Common myeloid progenitor, CD34-positive (primary cell): Measurements from ENCODE around the gene CKAP4. TPM values are rescaled to one million over a fixed set of nuclear protein-coding genes. Genes with fewer than 3 reads are reported as not detected.

Experiments
- CTCF ChIA-PET: fragments of 350-600 bp; sonication (Branson Sonifier 250); formaldehyde crosslinking; loops from one replicate; lab custom pipeline; 2021; ENCODE audit warnings: antibody characterized with exemption; lab: Charles Lee
- POLR2A ChIA-PET: fragments of 350-600 bp; sonication (Branson Sonifier 250); formaldehyde crosslinking; loops from one replicate; lab custom pipeline; 2021; ENCODE audit warnings: antibody characterized with exemption; lab: Charles Lee
- DNase-seq, 3 donors: peaks; one replicate each; pipeline versions ENCODE4 v3.0.0 to v3.0.0-alpha.2; 2013
- H3K27ac ChIP-seq, 2 experiments: 1 replicate in 1 of 2; 2 replicates in 1 of 2; pipeline ENCODE4 v1.7.0; 2013; ENCODE audit warnings: inconsistent platforms in 2 of 2, low read length in 2 of 2, mild to moderate bottlenecking in 2 of 2, low read depth in 1 of 2, moderate library complexity in 1 of 2; ENCODE audit not compliant: severe bottlenecking in 2 of 2, insufficient read depth in 1 of 2, poor library complexity in 1 of 2
- H3K27me3 ChIP-seq, 5 experiments: replicated peaks in 2 of 5; 1 replicate in 3 of 5; 2 replicates in 2 of 5; pipeline versions ENCODE4 v1.6.1 to v1.7.0; 2013; ENCODE audit warnings: low read length in 4 of 5, mild to moderate bottlenecking in 2 of 5, moderate library complexity in 2 of 5, inconsistent platforms in 1 of 5; ENCODE audit not compliant: insufficient read depth in 5 of 5, control insufficient read depth in 4 of 5
- H3K36me3 ChIP-seq, 4 experiments: 1 replicate in 2 of 4; 2 replicates in 2 of 4; pipeline versions ENCODE4 v1.6.1 to v1.7.0; 2013; ENCODE audit warnings: low read length in 3 of 4, control low read depth in 1 of 4, mild to moderate bottlenecking in 1 of 4; ENCODE audit not compliant: control insufficient read depth in 4 of 4, insufficient read depth in 4 of 4
- H3K4me1 ChIP-seq, 4 experiments: 1 replicate in 3 of 4; 2 replicates in 1 of 4; pipeline versions ENCODE4 v1.6.1 to v1.7.1; 2013; ENCODE audit warnings: low read length in 3 of 4, mild to moderate bottlenecking in 3 of 4, control low read depth in 1 of 4, inconsistent platforms in 1 of 4, moderate library complexity in 1 of 4; ENCODE audit not compliant: control insufficient read depth in 4 of 4, insufficient read depth in 4 of 4; ENCODE audit errors: control extremely low read depth in 1 of 4
- H3K4me3 ChIP-seq, 7 experiments: 1 replicate in 4 of 7; 2 replicates in 3 of 7; pipeline versions ENCODE4 v1.5.1 to v1.7.0; 2013; ENCODE audit warnings: mild to moderate bottlenecking in 7 of 7, low read length in 6 of 7, moderate library complexity in 6 of 7, inconsistent platforms in 2 of 7, low read depth in 2 of 7, control low read depth in 1 of 7; ENCODE audit not compliant: insufficient read depth in 4 of 7, control insufficient read depth in 1 of 7; ENCODE audit errors: extremely low read depth in 1 of 7
- H3K9me3 ChIP-seq, 5 experiments: 1 replicate in 4 of 5; 2 replicates in 1 of 5; pipeline versions ENCODE4 v1.6.1 to v1.7.1; 2013; ENCODE audit warnings: low read length in 4 of 5, mild to moderate bottlenecking in 2 of 5, inconsistent platforms in 1 of 5, low read depth in 1 of 5, moderate library complexity in 1 of 5; ENCODE audit not compliant: control insufficient read depth in 4 of 5, insufficient read depth in 2 of 5; ENCODE audit errors: control extremely low read depth in 1 of 5
- WGBS: methylation state at CpG from one replicate; pipeline ENCODE4 v1.1.5; 2013; ENCODE audit not compliant: insufficient coverage; 5-methylcytosine and 5-hydroxymethylcytosine counted together
- polyA plus RNA-seq: library from polyadenylated mRNA; unstranded; fragments of 120-200 nt; gene quantifications from one replicate; pipeline ENCODE4 v1.2.1, GENCODE V29; 2013

The CKAP4 gene, protein sequence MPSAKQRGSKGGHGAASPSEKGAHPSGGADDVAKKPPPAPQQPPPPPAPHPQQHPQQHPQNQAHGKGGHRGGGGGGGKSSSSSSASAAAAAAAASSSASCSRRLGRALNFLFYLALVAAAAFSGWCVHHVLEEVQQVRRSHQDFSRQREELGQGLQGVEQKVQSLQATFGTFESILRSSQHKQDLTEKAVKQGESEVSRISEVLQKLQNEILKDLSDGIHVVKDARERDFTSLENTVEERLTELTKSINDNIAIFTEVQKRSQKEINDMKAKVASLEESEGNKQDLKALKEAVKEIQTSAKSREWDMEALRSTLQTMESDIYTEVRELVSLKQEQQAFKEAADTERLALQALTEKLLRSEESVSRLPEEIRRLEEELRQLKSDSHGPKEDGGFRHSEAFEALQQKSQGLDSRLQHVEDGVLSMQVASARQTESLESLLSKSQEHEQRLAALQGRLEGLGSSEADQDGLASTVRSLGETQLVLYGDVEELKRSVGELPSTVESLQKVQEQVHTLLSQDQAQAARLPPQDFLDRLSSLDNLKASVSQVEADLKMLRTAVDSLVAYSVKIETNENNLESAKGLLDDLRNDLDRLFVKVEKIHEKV
- 4.5 TPM for polyA plus RNA-seq

DNA sequence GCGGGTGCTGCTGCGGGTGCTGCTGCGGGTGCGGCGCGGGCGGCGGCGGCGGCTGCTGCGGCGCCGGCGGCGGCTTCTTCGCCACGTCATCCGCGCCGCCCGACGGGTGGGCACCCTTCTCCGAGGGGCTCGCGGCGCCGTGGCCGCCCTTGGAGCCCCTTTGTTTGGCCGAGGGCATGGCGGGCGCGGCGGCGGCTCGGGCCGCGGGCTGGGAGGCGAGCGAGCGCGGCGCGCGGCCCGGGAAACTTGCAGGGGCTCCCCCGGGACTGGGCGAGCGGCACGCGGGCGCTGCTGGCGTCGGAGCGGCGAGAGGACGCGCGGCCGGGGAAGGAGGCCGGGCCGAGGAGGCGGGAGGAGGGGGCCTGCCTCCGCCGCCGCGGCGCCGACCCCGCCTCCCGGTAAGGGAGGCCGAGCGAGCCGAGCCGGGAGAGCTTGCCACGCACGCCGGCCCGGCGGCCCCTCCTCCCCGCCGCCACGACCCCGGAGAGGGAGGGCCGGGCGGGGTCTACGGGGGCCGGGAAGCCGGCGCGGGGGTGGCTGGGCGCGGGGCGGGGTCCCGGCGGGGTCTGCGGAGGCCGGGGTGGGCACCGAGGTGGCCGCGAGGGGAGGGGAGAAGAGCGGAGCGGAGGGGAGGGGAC lies at the start of gene CKAP4:
CKAP4 (minus strand) TSS at position 347 of the 638 bp plus-strand sequence; CDS start at position 178, 169 bp downstream.
- DNase-seq, result peak; percentile 35 to 79 (median 66)
- ChIA-PET CTCF (no interaction called here), POLR2A (no interaction called here)
- Histone ChIP-seq H3K4me3 (peak within 1 kb of the TSS; percentile 55 to 76 (median 65)), H3K9me3 (no peaks in the 10 kb centered on the region), H3K36me3 (no peaks in the 10 kb centered on the region), H3K27me3 (peaks cover 0 to 26% (median 1%) of the 10 kb centered on the region in 5 experiments), H3K27ac (peak within 1 kb of the TSS in 1 of 2 experiments; percentile 58), H3K4me1 (peaks cover 3 to 23% (median 21%) of the 10 kb centered on the region in 4 experiments)
- 0% methylated on average over 74 of the region's 102 CpGs for WGBS

DNA sequence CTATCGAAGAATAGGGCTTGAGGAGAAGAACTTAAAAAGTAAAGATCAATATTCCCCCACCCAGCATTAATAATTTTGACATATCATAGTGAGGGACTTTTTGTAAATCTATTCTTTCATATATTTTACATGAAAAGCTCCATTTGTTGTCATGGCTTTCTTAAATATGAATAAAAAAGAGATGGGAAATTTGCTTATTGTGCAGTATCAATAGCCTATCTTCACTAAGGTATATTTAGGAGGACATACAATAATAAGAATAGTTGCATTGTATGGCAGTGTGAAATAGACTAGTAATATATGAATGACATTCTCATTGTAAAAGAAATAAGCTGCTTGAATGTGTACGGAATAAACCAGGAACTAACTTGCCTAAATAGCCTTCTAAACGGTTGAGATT lies 49.3 kb upstream of the CKAP4 start:
- no peak for DNase-seq
- Histone ChIP-seq H3K27me3 (no peaks in the 10 kb centered on the region), H3K4me3 (no peak overlapping the region), H3K9me3 (no peaks in the 10 kb centered on the region), H3K36me3 (no peaks in the 10 kb centered on the region), H3K27ac (no peak overlapping the region), H3K4me1 (peaks cover 6 to 16% (median 12%) of the 10 kb centered on the region in 4 experiments)
- CTCF ChIA-PET, result interaction anchor here (1.1 to 3.0 kb wide), 3 partner anchors 14 to 73 kb away, joined by 3 to 9 read pairs (median 7); no protein-coding TSS in a partner anchor
- WGBS, result 82% methylated on average over 2 of the region's 3 CpGs
- POLR2A ChIA-PET, result interaction anchor here (0.6 kb wide), 2 partner anchors 65 to 513 kb away, joined by 4 to 11 read pairs; no protein-coding TSS in a partner anchor

DNA sequence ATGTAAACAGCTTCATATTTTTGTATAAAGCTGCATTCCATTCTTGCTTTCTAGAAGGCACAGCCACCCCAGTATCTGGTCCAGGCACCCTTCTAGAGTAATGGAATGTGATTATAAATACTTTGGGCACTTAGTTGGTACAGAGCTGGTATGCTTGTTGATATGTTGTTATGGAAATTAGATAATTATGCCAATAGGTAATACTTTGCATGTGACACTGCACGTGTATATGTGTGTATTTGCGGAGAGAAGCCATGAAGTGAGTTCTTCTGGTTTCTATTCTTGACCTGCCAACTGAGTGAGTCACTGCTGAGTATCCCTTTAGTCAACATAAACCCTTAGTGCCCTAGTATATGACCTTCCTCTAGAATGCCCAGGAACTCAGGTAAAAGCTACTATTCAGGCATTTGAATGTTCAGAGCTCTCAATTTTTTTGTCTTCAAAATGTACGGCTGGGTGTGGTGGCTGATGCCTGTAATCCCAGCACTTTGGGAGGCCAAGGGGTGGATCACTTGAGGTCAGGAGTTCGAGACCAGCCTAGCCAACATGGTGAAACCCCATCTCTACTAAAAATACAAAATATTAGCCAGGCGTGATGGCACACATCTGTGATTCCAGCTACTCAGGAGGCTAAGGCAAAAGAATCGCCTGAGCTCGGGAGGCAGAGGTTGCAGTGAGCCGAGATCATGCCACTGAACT lies 48.5 kb upstream of the CKAP4 start:
- POLR2A ChIA-PET, result interaction anchor here (0.5 to 0.8 kb wide), 3 partner anchors 16 to 64 kb away, joined by 3 to 11 read pairs (median 6); no protein-coding TSS in a partner anchor
- no peak for DNase-seq
- CTCF ChIA-PET, result interaction anchor here (2.6 to 3.0 kb wide), 2 partner anchors 14 to 48 kb away, joined by 7 to 9 read pairs; no protein-coding TSS in a partner anchor
- H3K9me3 ChIP-seq, result no peaks in the 10 kb centered on the region
- H3K4me3 ChIP-seq, result no peak overlapping the region
- 100% methylated on average over 2 of the region's 8 CpGs for WGBS
- H3K27ac ChIP-seq, result no peak overlapping the region
- no peaks in the 10 kb centered on the region for H3K27me3 ChIP-seq
- H3K4me1 ChIP-seq, result peaks cover 3 to 9% (median 5%) of the 10 kb centered on the region in 4 experiments
- no peaks in the 10 kb centered on the region for H3K36me3 ChIP-seq

DNA sequence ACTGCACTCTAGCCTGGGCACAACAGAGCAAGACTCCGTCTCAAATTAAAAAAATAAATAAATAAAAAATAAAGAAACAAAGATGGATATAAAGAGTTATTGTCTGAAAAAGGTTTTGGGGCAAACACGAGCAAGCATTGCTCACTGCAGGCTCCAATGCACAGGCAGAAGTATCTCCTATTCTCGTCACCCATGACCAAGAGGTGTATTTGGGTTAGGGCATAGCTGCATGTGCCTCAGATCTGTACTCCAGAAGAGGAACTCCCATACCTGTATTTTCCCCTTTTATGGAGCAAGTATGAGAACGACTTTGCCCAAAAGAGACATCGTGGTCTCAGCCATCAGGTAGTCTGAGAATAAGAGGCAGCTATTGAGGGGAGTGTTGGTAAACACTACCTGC lies 44.5 kb upstream of the CKAP4 start:
- H3K27me3 ChIP-seq, result no peaks in the 10 kb centered on the region

DNA sequence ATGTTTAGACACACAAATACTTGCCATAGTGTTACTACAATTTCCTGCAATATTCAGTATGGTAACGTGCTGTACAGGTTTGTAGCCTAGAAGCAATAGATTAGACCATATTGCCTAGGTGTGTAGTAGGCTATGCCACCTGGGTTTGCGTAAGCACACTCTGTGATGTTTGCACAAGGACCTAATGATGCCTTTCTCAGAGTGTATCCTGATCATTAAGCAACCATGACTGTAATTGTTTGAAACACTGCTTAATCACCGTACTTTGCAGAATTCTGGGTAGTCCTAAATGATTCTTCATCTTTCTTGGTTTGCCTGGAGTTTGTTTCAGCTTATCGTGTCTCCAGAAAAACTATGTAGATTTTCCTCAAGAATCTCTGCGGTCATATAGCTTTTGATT lies 43.5 kb upstream of the CKAP4 start:
- POLR2A ChIA-PET, result no interaction called here
- Histone ChIP-seq H3K36me3 (no peaks in the 10 kb centered on the region), H3K9me3 (no peaks in the 10 kb centered on the region), H3K4me3 (no peak overlapping the region), H3K4me1 (no peaks in the 10 kb centered on the region), H3K27me3 (no peaks in the 10 kb centered on the region), H3K27ac (no peak overlapping the region)
- no peak for DNase-seq
- WGBS, result 97% methylated on average over 4 of the region's 5 CpGs
- CTCF ChIA-PET, result interaction anchor here (1.1 kb wide), 1 partner anchor 9 kb away, joined by 3 read pairs; no protein-coding TSS in a partner anchor

More for the DNA sequence above, 44.5 kb upstream of the CKAP4 start:
- Histone ChIP-seq H3K4me1 (no peaks in the 10 kb centered on the region), H3K27ac (no peak overlapping the region), H3K36me3 (no peaks in the 10 kb centered on the region), H3K4me3 (no peak overlapping the region), H3K9me3 (no peaks in the 10 kb centered on the region)
- 94% methylated on average over 3 of the region's 5 CpGs for WGBS
- POLR2A ChIA-PET, result no interaction called here
- DNase-seq, result no peak
- CTCF ChIA-PET, result interaction anchor here (1.1 to 3.1 kb wide), 3 partner anchors 9 to 10 kb away, joined by 3 to 19 read pairs (median 5); partner anchors contain the start of gene TCP11L2

DNA sequence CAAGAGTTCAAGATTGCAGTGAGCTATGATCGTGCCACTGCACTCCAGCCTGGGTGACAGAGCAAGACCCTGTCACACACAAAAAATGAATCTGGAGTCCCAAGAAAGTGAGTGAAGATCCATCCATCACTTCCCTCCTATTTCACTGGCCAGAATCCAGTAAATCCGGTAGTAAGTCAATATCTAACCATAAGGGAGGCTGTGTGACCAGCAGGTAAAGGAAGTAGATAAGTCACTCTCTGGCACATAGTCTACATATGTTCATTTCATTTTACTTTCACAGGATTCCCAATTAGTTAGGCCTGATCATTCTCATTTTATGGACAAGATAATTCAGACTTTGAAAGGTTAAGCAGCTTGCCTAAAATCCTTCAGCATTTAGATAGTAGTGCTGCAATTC lies 42.8 kb upstream of the CKAP4 start:
- H3K4me3 ChIP-seq, result no peak overlapping the region
- no peaks in the 10 kb centered on the region for H3K36me3 ChIP-seq
- H3K27ac ChIP-seq, result no peak overlapping the region
- POLR2A ChIA-PET, result no interaction called here
- no peaks in the 10 kb centered on the region for H3K27me3 ChIP-seq
- CTCF ChIA-PET, result interaction anchor here (1.1 kb wide), 1 partner anchor 869 kb away, joined by 3 read pairs; no protein-coding TSS in a partner anchor
- WGBS, result 100% methylated on average over 1 of the region's 2 CpGs
- H3K9me3 ChIP-seq, result no peaks in the 10 kb centered on the region
- no peaks in the 10 kb centered on the region for H3K4me1 ChIP-seq
- no peak for DNase-seq
